HL-60 (cell line): ENCODE results near the gene MAP2K3.
"Not testable (repeated sequence)": the region's sequence is repeated elsewhere in the genome, so short reads cannot be mapped to it uniquely, and the experiment has no call there.

Experiments
- CTCF ChIP-seq: IDR thresholded peaks from one replicate; pipeline ENCODE4 v1.5.1; 2011; ENCODE audit warnings: low read length, control low read depth, inconsistent platforms; ENCODE audit not compliant: insufficient read depth
- POLR2AphosphoS5 ChIP-seq: IDR thresholded peaks from 2 replicates; pipeline ENCODE4 v1.6.1; 2012; ENCODE audit warnings: low read depth
- REST ChIP-seq: IDR thresholded peaks from 2 replicates; pipeline ENCODE4 v1.6.1; 2012; ENCODE audit warnings: low read depth; ENCODE audit not compliant: insufficient replicate concordance

GRCh38 chr17:21321744-21322191, 37.3 kb downstream of the MAP2K3 start:
- TF ChIP-seq CTCF, REST, POLR2AphosphoS5: not testable (repeated sequence)
